SHP77 (cell line): ENCODE results near the gene APELA.
"Not testable (repeated sequence)": the region's sequence is repeated elsewhere in the genome, so short reads cannot be mapped to it uniquely, and the experiment has no call there.

Experiments
- DNase-seq, 2 experiments: peaks; one replicate each; lab custom pipeline; 2025; lab: John Stamatoyannopoulos, UW

Gene APELA

GRCh38 chr4:164876700-164877324, at the start of gene APELA:
Gene APELA (plus strand): TSS chr4:164877178. CDS start chr4:164877332, 154 bp downstream.
- no peak for DNase-seq

- no peak for DNase-seq
Measured at GRCh38 chr4:164828955-164829354, 48.0 kb upstream of the APELA start.

- DNase-seq = no peak
Measured at GRCh38 chr4:164846566-164846965, 30.4 kb upstream of the APELA start.

- no peak for DNase-seq
Measured at GRCh38 chr4:164847016-164847415, 30.0 kb upstream of the APELA start.

- no peak for DNase-seq
Measured at GRCh38 chr4:164847967-164848649, 28.9 kb upstream of the APELA start.

GRCh38 chr4:164856396-164856795, 20.6 kb upstream of the APELA start:
- DNase-seq = no peak

- DNase-seq = no peak
Measured at GRCh38 chr4:164866817-164867490, 10.0 kb upstream of the APELA start.

GRCh38 chr4:164871673-164872072, 5.3 kb upstream of the APELA start:
- DNase-seq = no peak

- no peak for DNase-seq
Measured at GRCh38 chr4:164872481-164872880, 4.5 kb upstream of the APELA start.

- DNase-seq = no peak
Measured at GRCh38 chr4:164874789-164875188, 2.2 kb upstream of the APELA start.

- DNase-seq = no peak
Measured at GRCh38 chr4:164880489-164881262, 3.7 kb downstream of the APELA start.

GRCh38 chr4:164888096-164888715, 11.2 kb downstream of the APELA start:
- DNase-seq = no peak

GRCh38 chr4:164890691-164891090, 13.7 kb downstream of the APELA start:
- no peak for DNase-seq

GRCh38 chr4:164892018-164892417, 15.0 kb downstream of the APELA start:
- DNase-seq = no peak

GRCh38 chr4:164894702-164895101, 17.7 kb downstream of the APELA start:
- no peak for DNase-seq

GRCh38 chr4:164902608-164903007, 25.6 kb downstream of the APELA start:
- no peak for DNase-seq

GRCh38 chr4:164904336-164904735, 27.4 kb downstream of the APELA start:
- DNase-seq = no peak

GRCh38 chr4:164904941-164905340, 28.0 kb downstream of the APELA start:
- no peak for DNase-seq

GRCh38 chr4:164906368-164906767, 29.4 kb downstream of the APELA start:
- DNase-seq = no peak

- not testable (repeated sequence) for DNase-seq
Measured at GRCh38 chr4:164913506-164913905, 36.5 kb downstream of the APELA start.

GRCh38 chr4:164918956-164919355, 42.0 kb downstream of the APELA start:
- DNase-seq = no peak

GRCh38 chr4:164924670-164925238, 47.8 kb downstream of the APELA start:
- DNase-seq = no peak
